HL-60 (cell line): Measurements from ENCODE around the gene ENKD1.

Experiments
- POLR2AphosphoS5 ChIP-seq: IDR thresholded peaks from 2 replicates; pipeline ENCODE4 v1.6.1; 2012; ENCODE audit warnings: low read depth
- TF ChIP-seq, protein P1 (sequence below): IDR thresholded peaks from one replicate; pipeline ENCODE4 v1.5.1; 2011; ENCODE audit warnings: low read length, control low read depth, inconsistent platforms; ENCODE audit not compliant: insufficient read depth

GRCh38 chr16:67661886-67662652 lies 4.5 kb downstream of the ENKD1 start:
- TF ChIP-seq, protein P1, sequence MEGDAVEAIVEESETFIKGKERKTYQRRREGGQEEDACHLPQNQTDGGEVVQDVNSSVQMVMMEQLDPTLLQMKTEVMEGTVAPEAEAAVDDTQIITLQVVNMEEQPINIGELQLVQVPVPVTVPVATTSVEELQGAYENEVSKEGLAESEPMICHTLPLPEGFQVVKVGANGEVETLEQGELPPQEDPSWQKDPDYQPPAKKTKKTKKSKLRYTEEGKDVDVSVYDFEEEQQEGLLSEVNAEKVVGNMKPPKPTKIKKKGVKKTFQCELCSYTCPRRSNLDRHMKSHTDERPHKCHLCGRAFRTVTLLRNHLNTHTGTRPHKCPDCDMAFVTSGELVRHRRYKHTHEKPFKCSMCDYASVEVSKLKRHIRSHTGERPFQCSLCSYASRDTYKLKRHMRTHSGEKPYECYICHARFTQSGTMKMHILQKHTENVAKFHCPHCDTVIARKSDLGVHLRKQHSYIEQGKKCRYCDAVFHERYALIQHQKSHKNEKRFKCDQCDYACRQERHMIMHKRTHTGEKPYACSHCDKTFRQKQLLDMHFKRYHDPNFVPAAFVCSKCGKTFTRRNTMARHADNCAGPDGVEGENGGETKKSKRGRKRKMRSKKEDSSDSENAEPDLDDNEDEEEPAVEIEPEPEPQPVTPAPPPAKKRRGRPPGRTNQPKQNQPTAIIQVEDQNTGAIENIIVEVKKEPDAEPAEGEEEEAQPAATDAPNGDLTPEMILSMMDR = no peak
- TF ChIP-seq POLR2AphosphoS5 = no peak
